ENCODE data around the gene PDZK1IP1. TPM values are rescaled to one million over a fixed set of nuclear protein-coding genes. Genes with fewer than 3 reads are reported as not detected.

Gene PDZK1IP1
- total and polyA plus RNA-seq, 8 donors: 0.88 to 54.0 (median 1.3) TPM

- TF ChIP-seq, protein P1, sequence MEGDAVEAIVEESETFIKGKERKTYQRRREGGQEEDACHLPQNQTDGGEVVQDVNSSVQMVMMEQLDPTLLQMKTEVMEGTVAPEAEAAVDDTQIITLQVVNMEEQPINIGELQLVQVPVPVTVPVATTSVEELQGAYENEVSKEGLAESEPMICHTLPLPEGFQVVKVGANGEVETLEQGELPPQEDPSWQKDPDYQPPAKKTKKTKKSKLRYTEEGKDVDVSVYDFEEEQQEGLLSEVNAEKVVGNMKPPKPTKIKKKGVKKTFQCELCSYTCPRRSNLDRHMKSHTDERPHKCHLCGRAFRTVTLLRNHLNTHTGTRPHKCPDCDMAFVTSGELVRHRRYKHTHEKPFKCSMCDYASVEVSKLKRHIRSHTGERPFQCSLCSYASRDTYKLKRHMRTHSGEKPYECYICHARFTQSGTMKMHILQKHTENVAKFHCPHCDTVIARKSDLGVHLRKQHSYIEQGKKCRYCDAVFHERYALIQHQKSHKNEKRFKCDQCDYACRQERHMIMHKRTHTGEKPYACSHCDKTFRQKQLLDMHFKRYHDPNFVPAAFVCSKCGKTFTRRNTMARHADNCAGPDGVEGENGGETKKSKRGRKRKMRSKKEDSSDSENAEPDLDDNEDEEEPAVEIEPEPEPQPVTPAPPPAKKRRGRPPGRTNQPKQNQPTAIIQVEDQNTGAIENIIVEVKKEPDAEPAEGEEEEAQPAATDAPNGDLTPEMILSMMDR (IDR thresholded peaks at IDR 0.05): no peak
- peaks cover 86 to 100% of the 10 kb centered on the region in 2 donors for H3K27me3 ChIP-seq
- no peak for ATAC-seq
- peak overlapping the region; percentile 70 to 79 for H3K27ac ChIP-seq
- H3K4me3 ChIP-seq: peak overlapping the region; percentile 18 to 44
- H3K9me3 ChIP-seq: no peaks in the 10 kb centered on the region
- intact Hi-C loops (cut with DNase I): no loop called here
- peaks cover 0 to 44% of the 10 kb centered on the region in 2 donors for H3K4me1 ChIP-seq
- DNase-seq: no peak
- no peaks in the 10 kb centered on the region for H3K36me3 ChIP-seq
Observed at GRCh38 chr1:47229886-47230691, 40.3 kb upstream of the PDZK1IP1 start.

DNA sequence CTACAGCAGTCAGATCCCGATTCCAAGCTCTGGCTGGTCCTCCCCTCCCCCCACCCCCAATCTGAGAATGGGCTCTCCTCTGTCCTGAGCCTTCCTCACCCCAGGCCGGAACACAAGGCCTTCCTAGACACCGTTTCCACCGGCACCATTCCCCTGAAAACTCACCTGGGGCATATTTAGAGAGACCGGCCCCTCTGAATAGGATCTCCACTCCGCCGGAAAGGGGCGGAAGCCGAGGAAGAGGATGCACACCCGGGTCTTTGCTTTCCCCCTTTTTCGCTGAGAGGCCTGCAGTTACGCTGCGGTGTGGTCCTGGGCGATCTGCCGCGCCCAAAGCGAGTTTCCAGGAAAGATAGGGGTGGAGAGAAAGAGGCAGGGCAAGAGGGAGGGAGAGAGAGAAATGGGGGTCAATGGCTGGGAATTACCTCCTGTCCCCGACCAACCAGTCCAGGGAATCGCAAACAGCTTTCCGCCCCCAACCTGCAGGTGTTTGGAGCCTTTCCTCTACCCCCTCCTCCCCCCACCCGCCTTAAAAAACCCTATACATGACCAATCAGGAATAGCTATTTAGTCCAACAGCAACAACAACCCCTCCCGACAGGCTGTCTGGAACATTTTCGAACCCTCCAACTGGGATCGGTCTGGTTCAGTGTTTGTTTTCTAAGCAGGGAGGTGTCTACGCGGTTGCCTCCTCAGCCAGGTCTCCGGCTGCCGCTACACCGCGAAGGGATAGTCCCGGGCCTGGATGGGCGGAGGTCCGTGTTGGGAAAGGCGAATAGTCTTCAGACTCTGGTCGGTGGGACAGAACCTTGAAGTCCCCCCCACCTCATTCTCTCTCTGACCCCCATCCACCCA, 39.4 kb upstream of the PDZK1IP1 start:
- peak overlapping the region; percentile 70 to 79 for H3K27ac ChIP-seq
- peak overlapping the region in 1 of 2 donors; percentile 44 for H3K4me3 ChIP-seq
- DNase-seq (no peak), ATAC-seq (no peak)
- intact Hi-C loops (cut with DNase I): no loop called here
- H3K9me3 ChIP-seq: no peaks in the 10 kb centered on the region
- H3K4me1 ChIP-seq: peaks cover 0 to 47% of the 10 kb centered on the region in 2 donors
- TF ChIP-seq, protein P1 (IDR thresholded peaks at IDR 0.05): no peak
- no peaks in the 10 kb centered on the region for H3K36me3 ChIP-seq
- peaks cover 92 to 100% of the 10 kb centered on the region in 2 donors for H3K27me3 ChIP-seq

DNA sequence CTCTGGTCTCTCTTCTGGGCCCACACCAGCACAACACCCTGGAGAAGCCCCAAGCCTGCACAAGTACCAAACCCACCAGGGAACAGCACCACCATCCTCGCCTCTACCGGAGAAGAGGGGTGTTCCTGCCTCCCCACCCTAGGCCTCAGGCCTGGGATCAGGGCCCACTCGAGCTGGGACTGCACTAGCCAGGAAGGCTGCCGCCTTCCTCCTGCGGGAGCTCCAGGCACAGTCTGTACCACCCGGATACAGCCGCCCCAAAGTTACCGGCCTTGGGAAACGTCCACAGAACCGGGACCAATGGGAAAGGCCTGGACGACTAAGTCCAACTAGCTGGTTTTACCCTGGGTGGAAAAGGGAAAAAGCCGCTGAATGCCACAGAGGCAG, 38.8 kb upstream of the PDZK1IP1 start:
- Histone ChIP-seq H3K27ac (peak overlapping the region; percentile 70 to 79), H3K4me1 (peaks cover 0 to 47% of the 10 kb centered on the region in 2 donors), H3K27me3 (peaks cover 93 to 100% of the 10 kb centered on the region in 2 donors), H3K4me3 (peak overlapping the region in 1 of 2 donors; percentile 44), H3K36me3 (no peaks in the 10 kb centered on the region), H3K9me3 (no peaks in the 10 kb centered on the region)
- TF ChIP-seq, protein P1 (IDR thresholded peaks at IDR 0.05): no peak
- ATAC-seq (no peak), DNase-seq (no peak)
- intact Hi-C loops (cut with DNase I): no loop called here

- peak overlapping the region in 1 of 2 donors; percentile 79 for H3K27ac ChIP-seq
- TF ChIP-seq, protein P1 (IDR thresholded peaks at IDR 0.05): no peak
- DNase-seq: no peak
- no peaks in the 10 kb centered on the region for H3K36me3 ChIP-seq
- peaks cover 0 to 47% of the 10 kb centered on the region in 2 donors for H3K4me1 ChIP-seq
- no peaks in the 10 kb centered on the region for H3K9me3 ChIP-seq
- intact Hi-C loops (cut with DNase I): no loop called here
- peak overlapping the region in 1 of 2 donors; percentile 44 for H3K4me3 ChIP-seq
- ATAC-seq: no peak
- H3K27me3 ChIP-seq: peaks cover 92 to 100% of the 10 kb centered on the region in 2 donors
Observed at GRCh38 chr1:47227341-47228232, 37.8 kb upstream of the PDZK1IP1 start.
